ENCODE data around the gene ERICH4. TPM values are rescaled to one million over a fixed set of nuclear protein-coding genes. Genes with fewer than 3 reads are reported as not detected.

ERICH4 gene
- total RNA-seq, 4 donors from 2014 or later: not detected

DNA sequence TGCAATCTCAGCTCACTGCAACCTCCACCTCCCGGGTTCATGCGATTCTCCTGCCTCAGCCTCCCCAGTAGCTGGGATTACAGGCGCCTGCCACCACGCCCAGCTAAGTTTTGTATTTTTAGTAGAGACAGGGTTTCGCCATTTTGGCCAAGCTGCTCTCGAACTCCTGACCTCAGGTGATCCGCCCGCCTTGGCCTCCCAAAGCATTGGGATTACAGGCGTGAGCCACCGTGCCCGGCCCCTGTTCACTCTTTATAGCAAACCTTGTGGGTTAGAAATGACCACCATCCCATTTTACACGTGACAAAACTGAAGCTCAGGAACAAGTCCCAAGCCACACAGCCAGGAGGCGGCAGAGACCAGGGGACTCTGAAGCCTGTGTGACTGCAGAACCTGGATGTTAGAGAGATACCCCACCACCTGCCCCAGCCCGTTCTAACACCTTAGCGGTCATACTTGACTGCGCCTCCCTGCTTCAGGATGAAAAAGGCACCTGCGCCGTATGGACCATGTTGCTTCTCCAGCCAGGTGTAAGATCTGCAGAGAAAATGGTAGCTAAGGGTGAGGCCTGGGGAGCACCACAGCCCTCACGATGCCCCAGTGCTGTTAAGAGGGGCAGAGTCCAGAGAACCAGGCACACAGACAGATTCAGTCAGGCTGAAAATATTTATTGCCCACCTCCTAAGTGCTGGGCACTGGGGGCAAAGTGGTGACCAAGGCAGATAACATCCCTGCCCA is 6.9 kb upstream of the ERICH4 start:
- Histone ChIP-seq H3K4me3 (no peak overlapping the region), H3K4me1 (peaks cover 0 to 20% (median 0%) of the 10 kb centered on the region in 3 donors), H3K27ac (no peak overlapping the region), H3K9me3 (no peaks in the 10 kb centered on the region), H3K27me3 (no peaks in the 10 kb centered on the region), H3K36me3 (peaks cover 0 to 69% of the 10 kb centered on the region in 2 donors)
- TF ChIP-seq POLR2AphosphoS5 (IDR thresholded peaks at IDR 0.05) (no peak), POLR2A (IDR thresholded peaks at IDR 0.05) (no peak), EP300 (IDR thresholded peaks at IDR 0.05) (no peak)
- TF ChIP-seq, protein P1, sequence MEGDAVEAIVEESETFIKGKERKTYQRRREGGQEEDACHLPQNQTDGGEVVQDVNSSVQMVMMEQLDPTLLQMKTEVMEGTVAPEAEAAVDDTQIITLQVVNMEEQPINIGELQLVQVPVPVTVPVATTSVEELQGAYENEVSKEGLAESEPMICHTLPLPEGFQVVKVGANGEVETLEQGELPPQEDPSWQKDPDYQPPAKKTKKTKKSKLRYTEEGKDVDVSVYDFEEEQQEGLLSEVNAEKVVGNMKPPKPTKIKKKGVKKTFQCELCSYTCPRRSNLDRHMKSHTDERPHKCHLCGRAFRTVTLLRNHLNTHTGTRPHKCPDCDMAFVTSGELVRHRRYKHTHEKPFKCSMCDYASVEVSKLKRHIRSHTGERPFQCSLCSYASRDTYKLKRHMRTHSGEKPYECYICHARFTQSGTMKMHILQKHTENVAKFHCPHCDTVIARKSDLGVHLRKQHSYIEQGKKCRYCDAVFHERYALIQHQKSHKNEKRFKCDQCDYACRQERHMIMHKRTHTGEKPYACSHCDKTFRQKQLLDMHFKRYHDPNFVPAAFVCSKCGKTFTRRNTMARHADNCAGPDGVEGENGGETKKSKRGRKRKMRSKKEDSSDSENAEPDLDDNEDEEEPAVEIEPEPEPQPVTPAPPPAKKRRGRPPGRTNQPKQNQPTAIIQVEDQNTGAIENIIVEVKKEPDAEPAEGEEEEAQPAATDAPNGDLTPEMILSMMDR (IDR thresholded peaks at IDR 0.05): no peak
- WGBS, 2 donors (ENCODE audit: low coverage in 1 of 2): 100% methylated on average over 2 to 5 of the region's 19 CpGs
- no peak for ATAC-seq

DNA sequence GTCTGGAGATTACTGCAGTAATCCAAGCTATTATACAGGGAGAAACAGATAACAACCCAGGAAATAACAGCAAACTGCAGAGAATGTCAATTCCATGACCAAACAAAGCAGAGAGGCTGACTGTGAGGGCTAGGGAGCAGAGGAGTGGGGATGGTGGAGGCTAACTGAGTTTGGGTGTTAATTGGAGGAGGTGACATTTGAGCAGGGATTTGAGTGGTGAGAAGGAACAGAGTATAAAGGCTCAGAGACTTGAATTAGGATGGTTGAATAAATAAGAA is 6.3 kb upstream of the ERICH4 start:
- Histone ChIP-seq H3K4me1 (peaks cover 0 to 20% (median 0%) of the 10 kb centered on the region in 3 donors), H3K4me3 (no peak overlapping the region), H3K36me3 (peaks cover 0 to 64% of the 10 kb centered on the region in 2 donors), H3K27ac (no peak overlapping the region), H3K27me3 (peaks cover 3% of the 10 kb centered on the region), H3K9me3 (no peaks in the 10 kb centered on the region)
- ATAC-seq: no peak
- TF ChIP-seq POLR2AphosphoS5 (IDR thresholded peaks at IDR 0.05): no peak

DNA sequence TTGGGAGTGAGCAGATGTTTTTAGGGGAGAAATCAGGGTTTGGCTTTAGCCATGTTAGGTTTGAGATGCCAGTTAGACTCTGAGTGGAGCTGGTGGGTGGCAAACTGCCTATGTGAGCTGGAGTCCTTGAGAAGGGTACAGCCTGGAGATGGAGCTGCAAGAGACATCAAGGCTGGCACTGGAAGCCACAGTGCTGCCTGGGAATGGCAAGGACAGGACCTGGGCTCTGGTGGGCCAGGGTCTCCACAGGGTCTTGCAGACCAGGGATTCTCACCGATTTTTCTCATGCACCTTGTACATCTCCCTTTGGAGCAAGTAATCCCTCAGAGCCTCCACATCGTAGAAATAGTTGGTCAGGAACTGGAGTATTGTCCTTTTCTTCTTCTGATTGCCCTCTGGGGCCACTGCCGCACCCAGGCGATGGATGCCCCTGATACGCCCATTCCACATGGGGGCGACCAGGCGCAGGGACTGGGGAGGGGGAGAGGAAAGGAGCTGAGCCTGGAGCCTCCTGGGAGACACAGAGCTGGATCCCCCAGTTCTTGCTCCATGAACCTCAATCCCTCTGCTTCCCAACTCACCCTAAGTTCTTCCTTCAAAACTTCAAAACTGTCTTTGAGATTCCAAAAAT is 4.9 kb upstream of the ERICH4 start:
- 100% methylated on average over 1 of the region's 7 CpGs; no CpG with 5 or more reads in 1 of the 2 donors for WGBS, 2 donors (ENCODE audit: low coverage in 1 of 2)
- Histone ChIP-seq H3K9me3 (no peaks in the 10 kb centered on the region), H3K36me3 (peaks cover 0 to 50% of the 10 kb centered on the region in 2 donors), H3K27ac (no peak overlapping the region), H3K4me3 (no peak overlapping the region), H3K4me1 (peaks cover 0 to 20% (median 0%) of the 10 kb centered on the region in 3 donors), H3K27me3 (peaks cover 17% of the 10 kb centered on the region)
- TF ChIP-seq POLR2A (IDR thresholded peaks at IDR 0.05): no peak
- no peak for TF ChIP-seq EP300 (IDR thresholded peaks at IDR 0.05)
- TF ChIP-seq POLR2AphosphoS5 (IDR thresholded peaks at IDR 0.05): no peak
- TF ChIP-seq, protein P1 (IDR thresholded peaks at IDR 0.05): no peak
- ATAC-seq: no peak

DNA sequence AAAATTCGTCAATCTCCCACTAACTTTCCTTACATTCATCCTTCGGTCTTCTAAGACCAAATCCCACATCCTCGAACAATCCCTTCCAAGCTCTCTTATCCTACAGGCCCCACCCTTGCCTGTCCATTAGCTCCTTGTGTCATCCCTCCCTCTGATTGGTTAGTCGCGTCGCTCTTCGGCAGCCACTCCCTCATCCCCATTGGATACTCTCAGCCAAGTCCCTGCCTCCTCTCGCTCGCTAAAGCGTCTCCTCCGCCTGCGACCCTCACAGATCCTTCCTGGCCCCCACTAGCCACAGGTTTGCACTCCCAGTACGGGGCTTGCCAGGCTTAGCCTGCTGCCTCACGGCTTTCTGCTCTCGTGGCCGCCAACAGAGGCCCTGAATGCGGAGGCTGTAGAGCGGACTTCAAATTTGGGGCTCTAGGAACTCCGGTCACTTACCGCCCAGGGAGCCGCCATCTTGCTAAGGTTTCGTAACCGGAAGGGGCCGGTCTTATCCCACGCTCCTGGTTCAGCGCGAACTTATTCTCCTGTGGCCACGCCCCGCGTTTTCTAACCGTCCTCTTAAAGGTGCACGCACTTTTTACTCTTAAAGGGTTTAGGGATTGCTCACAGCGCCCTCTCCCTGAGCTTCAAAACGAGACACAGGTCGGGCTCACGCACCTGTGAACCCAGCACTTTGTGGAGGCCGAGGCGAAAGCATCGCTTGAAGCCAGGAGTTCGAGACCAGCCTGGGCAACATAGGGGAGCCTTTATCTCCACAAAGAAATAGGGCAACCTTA is 3.3 kb upstream of the ERICH4 start, which contains the start of gene DMAC2:
Gene DMAC2 (minus strand): TSS at position 472 of the 782 bp plus-strand sequence. CDS start 13 bp downstream, at position 459.
- peak within 1 kb of the TSS; percentile 89 to 95 (median 94) for H3K27ac ChIP-seq
- ATAC-seq: peak; percentile 99
- 0 to 1% methylated on average over 13 to 16 of the region's 40 CpGs for WGBS, 2 donors (ENCODE audit: low coverage in 1 of 2)

More for the DNA sequence above, 3.3 kb upstream of the ERICH4 start, which contains the start of gene DMAC2:
- H3K36me3 ChIP-seq: peaks cover 0 to 37% of the 10 kb centered on the region in 2 donors
- peaks cover 0 to 20% (median 0%) of the 10 kb centered on the region in 3 donors for H3K4me1 ChIP-seq
- peaks cover 25% of the 10 kb centered on the region for H3K27me3 ChIP-seq
- TF ChIP-seq POLR2A (IDR thresholded peaks at IDR 0.05) (peak; percentile 55 to 74), EP300 (IDR thresholded peaks at IDR 0.05) (no peak), POLR2AphosphoS5 (IDR thresholded peaks at IDR 0.05) (peak; percentile 86)
- TF ChIP-seq, protein P1 (IDR thresholded peaks at IDR 0.05): peak in 3 of 4 experiments; percentile 33 to 73 (median 38)
- no peaks in the 10 kb centered on the region for H3K9me3 ChIP-seq
- H3K4me3 ChIP-seq: peak within 1 kb of the TSS; percentile 72

Data from gastroesophageal sphincter (tissue), 4 donors.